OCI-LY3 (cell line): ENCODE results near the gene NLGN1.

Experiments used
- CTCF ChIP-seq: fragments of 200-600, 300-600 bp; sonication (generic); IDR thresholded peaks from 2 replicates; pipeline ENCODE4 v1.5.1; 2014; ENCODE audit warnings: antibody characterized with exemption, low read length, low read depth
- EZH2phosphoT487 ChIP-seq: fragments of 200-600 bp; shearing (Covaris generic); IDR thresholded peaks from 2 replicates; pipeline ENCODE4 v1.6.1; 2018; ENCODE audit warnings: antibody characterized with exemption, mixed run types, low read depth

DNA sequence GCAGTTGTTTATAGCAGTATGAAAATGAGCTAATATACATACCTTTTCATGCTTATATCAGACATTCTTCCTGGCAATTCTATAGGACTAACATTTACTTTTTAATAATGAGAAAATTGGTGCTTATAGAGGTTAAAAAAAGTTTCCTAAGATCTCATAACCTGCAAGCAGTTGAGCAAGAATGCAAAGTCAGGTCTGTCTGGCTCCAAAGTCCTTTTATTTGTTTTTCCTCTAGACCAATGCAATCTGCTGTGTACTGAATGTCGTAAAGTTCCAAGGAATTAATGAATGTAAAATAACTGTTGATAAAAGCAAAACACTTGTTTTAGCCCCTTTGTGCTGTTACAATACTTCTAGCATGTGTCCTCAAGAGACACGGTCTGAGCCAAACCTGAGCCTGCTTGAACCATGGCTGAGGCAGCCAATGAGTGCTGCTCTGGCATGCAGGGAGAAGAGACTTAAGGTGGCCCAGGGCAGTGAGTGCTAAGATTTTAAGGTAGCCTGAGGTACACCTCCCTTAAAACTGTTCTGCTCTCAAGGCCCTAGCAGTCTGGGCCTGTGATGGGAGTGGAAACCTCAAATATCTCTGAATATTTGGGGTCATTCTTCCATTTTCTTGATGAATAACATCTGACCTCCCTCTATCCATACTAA is 906.5 kb downstream of the NLGN1 start:
- TF ChIP-seq CTCF (no peak), EZH2phosphoT487 (no peak)
